Measurements from ENCODE around the gene RRP1B. TPM values are rescaled to one million over a fixed set of nuclear protein-coding genes. Genes with fewer than 3 reads are reported as not detected.
A peak's percentile ranks its signal among the peaks of the same experiment; 100 is the strongest.

The RRP1B gene
- total and polyA plus RNA-seq, 2 experiments from 2014 or later: 54.8 to 95.7 TPM

GRCh38 chr21:43639470-43640353, 19.6 kb upstream of the RRP1B start:
- H3K4me2 ChIP-seq: no peak overlapping the region
- no peaks in the 10 kb centered on the region for H3F3A ChIP-seq (replicated peaks; ENCODE audit: low read depth)
- no peaks in the 10 kb centered on the region for H3K9me3 Mint-ChIP-seq
- no peaks in the 10 kb centered on the region for H3K36me3 Mint-ChIP-seq (ENCODE audit: low read depth)
- no peaks in the 10 kb centered on the region for H3K36me3 ChIP-seq (ENCODE audit: insufficient read depth)
- no peaks in the 10 kb centered on the region for H3K4me1 ChIP-seq (ENCODE audit: insufficient read depth)
- H2AFZ ChIP-seq: no peak overlapping the region
- H3K27ac ChIP-seq (ENCODE audit: low read depth): no peak overlapping the region
- DNase-seq (ENCODE audit: low spot score) (no peak), ATAC-seq (no peak)
- H3K4me3 Mint-ChIP-seq: no peak overlapping the region
- no peaks in the 10 kb centered on the region for H3K27me3 Mint-ChIP-seq (ENCODE audit: insufficient read depth, low read depth, poor library complexity)
- H3K9me2 ChIP-seq (ENCODE audit: insufficient read depth): no peaks in the 10 kb centered on the region
- no peak overlapping the region for H3K27ac Mint-ChIP-seq
- H3K27me3 ChIP-seq (ENCODE audit: insufficient read depth): no peaks in the 10 kb centered on the region
- TF ChIP-seq ZNF114 (CRISPR knock-in tag; IDR thresholded peaks at IDR 0.05) (no peak), JUNB (IDR thresholded peaks at IDR 0.05; ENCODE audit: unreplicated experiment) (no peak), CTCF (conservative IDR thresholded peaks at IDR 0.05; ENCODE audit: low read depth in 2 of 2) (no peak)
- no peak overlapping the region for H3K4me3 ChIP-seq
- H4K20me1 ChIP-seq (replicated peaks; ENCODE audit: insufficient read depth): no peaks in the 10 kb centered on the region
- H3K4me1 Mint-ChIP-seq: peaks cover 4% of the 10 kb centered on the region; the same call in 2 of the 3 replicates
- no peaks in the 10 kb centered on the region for H3K79me2 ChIP-seq (replicated peaks; ENCODE audit: insufficient read depth)

GRCh38 chr21:43640400-43640799, 19.0 kb upstream of the RRP1B start:
- Histone ChIP-seq H3K9me2 (ENCODE audit: insufficient read depth) (no peaks in the 10 kb centered on the region), H3K36me3 (ENCODE audit: insufficient read depth) (no peaks in the 10 kb centered on the region), H3F3A (replicated peaks; ENCODE audit: low read depth) (no peaks in the 10 kb centered on the region), H3K27ac (ENCODE audit: low read depth) (no peak overlapping the region), H3K4me3 (no peak overlapping the region), H4K20me1 (replicated peaks; ENCODE audit: insufficient read depth) (no peaks in the 10 kb centered on the region), H3K4me2 (no peak overlapping the region), H2AFZ (no peak overlapping the region), H3K27me3 (ENCODE audit: insufficient read depth) (no peaks in the 10 kb centered on the region), H3K79me2 (replicated peaks; ENCODE audit: insufficient read depth) (no peaks in the 10 kb centered on the region), H3K4me1 (ENCODE audit: insufficient read depth) (no peaks in the 10 kb centered on the region)
- no peaks in the 10 kb centered on the region for H3K27me3 Mint-ChIP-seq (ENCODE audit: insufficient read depth, low read depth, poor library complexity)
- DNase-seq (ENCODE audit: low spot score) (no peak), ATAC-seq (no peak)
- H3K4me1 Mint-ChIP-seq: peaks cover 4% of the 10 kb centered on the region; the same call in 2 of the 3 replicates
- H3K9me3 Mint-ChIP-seq: no peaks in the 10 kb centered on the region
- H3K27ac Mint-ChIP-seq: no peak overlapping the region
- H3K36me3 Mint-ChIP-seq (ENCODE audit: low read depth): no peaks in the 10 kb centered on the region
- H3K4me3 Mint-ChIP-seq: no peak overlapping the region
- TF ChIP-seq ZNF462 (CRISPR knock-in tag; IDR thresholded peaks at IDR 0.05) (no peak), CTCF (conservative IDR thresholded peaks at IDR 0.05; ENCODE audit: low read depth in 2 of 2) (0 out of 4 replicates have a peak, but pooled peaks of 1 of the 2 experiments have one; percentile 19), REST (IDR thresholded peaks at IDR 0.05; ENCODE audit: unreplicated experiment) (no peak)

All from GM23338 (cell line).